HG02588 (cell line): ENCODE measurements around the gene AFDN.

Source experiments
- ATAC-seq: cut with Tn5 transposase; IDR thresholded peaks from one replicate; pipeline ENCODE4 v1.9.1; 2021; ENCODE audit warnings: mild to moderate bottlenecking, moderate library complexity; ENCODE audit not compliant: unreplicated experiment

The AFDN gene

DNA sequence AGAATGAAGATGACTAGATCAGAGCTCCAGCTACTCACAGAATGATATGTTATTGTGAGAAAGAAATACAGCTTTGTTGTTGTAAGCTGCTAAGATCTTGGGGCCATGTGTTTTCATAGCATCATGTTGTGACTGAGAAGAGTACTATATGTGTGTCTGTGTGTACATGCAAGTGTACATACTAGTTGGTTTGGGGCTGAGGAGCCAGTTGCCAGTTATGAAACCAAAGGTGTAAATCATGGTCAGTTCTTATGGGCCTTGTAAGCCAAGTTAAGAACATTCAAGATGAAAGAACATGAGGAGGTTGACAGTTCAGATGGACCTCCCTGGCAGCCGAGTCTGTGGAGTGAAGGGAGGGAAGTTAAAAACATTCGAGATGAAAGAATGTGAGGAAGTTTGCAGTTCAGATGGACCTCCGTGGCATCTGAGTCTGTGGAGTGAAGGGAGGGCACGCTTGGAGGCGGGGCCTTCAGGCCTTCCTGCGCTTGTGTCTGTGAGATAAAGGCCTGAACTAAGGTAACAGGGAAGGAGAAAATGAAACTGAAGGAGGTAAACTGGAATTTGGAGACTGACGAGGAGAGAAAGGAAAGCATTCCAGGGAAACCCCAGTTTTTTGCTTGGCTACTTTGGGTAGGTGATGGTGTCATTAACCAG is 13.9 kb downstream of the AFDN start:
- ATAC-seq = no peak

DNA sequence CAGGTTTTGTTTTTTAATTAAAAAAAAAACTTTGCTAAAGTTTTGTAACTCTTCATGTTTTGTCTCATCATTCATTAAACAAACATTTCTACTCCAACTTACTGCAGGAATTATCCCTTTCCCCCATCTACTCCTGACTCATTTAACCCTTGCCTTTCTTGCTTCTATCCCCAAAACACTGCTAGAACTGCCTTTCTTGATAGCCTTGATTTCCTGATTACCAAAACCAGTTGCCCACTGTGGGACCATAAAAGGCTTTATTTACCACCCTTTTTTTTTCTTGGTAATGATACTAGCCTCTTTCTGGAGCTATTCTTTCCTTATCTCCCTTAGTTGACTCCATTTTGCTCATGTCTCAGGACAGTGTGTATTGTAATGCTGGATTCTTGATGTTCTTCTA is 15.3 kb downstream of the AFDN start:
- ATAC-seq = no peak

DNA sequence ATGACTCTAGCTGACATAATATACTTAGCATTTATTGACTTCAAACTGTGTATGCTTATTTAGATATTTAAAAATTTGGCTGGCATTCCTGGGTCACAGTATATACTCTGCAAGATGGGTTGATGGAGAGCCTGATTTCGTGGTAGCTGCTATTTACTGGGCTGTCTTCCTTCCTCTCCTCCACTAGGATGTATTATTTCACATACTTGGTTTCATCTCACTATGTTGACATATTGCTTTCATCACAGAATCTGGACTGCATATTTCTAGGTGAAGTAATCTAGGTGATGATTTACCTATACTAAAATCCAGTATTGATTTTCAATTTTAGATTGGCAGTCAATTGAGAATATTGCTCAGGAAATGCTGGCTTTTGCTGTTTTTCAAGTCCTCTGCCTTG is 15.7 kb downstream of the AFDN start:
- ATAC-seq = no peak

DNA sequence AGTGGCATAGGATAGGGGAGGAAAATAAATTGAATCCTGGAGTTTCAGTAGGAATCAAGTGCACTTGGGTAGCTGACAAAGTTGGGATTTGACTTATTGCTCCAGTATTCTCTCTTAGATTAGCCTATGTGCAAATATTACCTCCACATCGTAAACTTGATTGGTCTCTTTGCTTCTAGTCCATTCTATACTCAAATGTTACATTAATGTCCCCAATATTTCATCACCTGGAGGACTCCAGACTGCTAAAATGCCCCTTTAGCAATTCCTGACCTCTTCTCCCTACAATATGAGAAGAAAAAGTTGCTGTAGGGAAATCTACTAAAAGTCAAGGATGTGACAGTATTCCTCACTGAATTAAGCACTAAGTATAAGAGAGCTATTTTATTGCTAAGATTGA is 16.3 kb downstream of the AFDN start:
- no peak for ATAC-seq

DNA sequence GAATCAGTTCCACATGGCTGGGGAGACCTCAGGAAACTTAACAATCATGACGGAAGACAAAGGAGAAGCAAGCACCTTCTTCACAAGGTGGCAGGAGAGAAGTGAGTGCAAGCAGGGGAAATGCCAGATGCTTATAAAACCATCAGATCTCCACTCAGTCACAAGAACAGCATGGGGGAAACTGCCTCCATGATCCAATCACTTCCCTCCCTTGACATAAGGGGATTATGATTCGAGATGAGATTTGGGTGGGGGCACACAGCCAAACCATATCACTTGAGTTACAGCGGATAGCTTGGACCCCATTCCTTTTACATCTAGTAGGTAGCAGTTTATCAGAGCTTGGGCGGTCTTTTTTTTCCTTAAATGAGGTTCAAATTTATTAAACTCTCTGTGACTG is 19.1 kb downstream of the AFDN start:
- no peak for ATAC-seq

DNA sequence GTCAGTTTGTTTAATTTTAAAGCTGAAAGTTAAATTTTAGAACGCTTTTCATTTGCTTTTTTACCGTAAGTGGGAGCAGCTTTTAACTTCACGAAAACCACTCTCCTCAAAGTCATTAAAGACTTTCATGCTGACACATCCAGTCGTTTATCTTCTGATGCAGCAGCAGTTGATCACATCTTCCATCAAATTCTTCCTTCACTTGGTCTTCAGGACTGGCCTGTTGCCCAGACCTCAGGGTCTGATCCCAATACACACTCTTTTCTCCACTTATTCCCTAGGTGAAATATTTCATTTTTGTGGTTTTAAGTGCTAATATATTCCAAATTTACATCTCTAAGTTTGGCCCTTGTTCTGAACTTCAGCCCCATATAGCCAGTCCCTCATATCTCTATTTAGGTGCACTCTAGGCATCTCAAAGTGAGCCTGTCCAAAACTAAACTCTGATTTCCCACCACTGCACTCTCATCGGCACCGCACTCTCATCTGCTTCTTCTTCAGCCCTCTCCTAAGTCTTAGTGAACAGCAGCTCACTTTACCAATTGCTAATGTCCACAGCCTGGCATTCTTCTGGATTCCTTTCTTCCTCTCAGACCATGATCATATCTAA is 20.4 kb downstream of the AFDN start:
- ATAC-seq = no peak

DNA sequence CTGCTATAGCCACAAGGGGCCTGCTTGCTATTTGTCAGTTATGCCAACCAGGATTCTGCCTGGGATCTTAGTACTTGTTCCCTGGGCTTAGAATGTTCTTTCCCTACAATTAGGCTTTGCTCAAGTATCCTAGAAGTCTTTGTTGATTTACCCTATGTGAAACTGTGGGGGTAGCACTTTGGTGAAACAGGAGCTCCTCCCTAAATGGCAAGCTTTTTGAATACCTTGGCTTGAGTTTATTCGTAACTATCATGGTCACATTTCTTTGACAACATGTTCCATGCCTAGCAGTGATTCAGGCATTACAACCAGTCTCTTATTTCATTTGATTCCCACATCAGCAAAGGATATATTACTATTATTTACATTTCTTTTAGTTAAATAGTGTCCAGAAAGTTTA is 21.2 kb downstream of the AFDN start:
- no peak for ATAC-seq

DNA sequence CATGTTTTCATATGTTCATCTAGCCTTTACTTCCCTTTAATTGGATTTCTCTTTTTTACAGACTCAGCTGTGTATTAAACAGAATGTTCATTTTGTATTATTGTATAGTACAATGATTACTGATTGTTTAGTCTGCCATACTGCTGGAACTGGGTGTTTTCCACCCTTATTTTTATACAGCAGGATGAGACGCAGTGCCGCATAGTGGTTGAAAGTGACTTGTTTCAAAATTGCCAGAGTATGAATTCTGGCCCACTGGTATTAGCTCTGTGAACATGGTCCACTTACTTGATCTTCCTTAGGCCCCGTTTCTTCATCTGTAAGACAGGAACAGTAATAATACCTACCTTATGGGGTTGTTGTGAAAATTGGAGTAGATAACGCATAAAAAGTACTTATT is 22.1 kb downstream of the AFDN start:
- no peak for ATAC-seq

DNA sequence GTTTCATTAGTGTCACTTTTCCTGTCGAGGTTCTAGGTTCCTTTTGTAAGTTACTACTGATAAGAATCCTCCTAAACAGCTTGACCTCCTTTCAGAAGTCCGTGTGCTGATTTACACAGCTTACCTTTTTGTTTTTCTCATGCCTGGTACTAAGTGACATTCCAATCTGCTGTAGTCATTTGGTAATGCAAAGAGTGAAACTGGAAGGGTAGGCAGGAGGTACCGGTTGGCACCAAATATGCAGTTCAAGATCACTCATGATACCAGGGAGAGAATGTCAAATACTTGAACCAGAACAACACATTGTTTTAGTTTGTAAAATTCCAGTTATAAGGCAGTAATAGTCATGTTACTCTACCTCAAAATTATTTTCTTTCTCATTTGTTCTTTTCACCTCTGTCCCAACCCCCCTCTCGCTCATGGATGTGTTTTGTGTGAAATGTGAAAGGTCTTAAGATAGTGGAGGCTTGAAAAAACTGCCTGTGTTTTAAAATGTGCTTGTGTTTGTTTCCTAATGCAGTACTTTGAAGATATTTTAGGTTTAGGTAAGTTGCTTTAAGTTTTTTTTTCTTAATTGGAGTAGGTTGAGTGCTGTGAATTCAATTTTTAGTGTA is 23.2 kb downstream of the AFDN start:
- no peak for ATAC-seq

DNA sequence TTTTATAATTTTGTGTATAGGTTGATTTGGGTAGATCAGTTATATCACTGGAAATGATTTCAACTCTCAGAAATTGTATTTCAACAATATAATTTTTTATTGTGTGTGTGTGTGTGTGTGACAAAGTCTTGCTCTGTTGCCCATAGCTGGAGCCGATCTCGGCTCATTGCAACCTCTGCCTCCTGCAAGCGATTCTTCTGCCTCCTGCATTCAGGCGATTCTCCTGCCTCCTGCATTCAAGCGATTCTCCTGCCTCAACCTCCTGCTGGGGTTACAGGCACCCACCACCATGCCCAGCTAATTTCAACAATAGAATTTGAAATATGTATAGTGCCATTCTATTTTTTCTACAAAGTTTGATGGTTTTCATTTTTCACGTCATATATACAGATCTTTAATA is 24.1 kb downstream of the AFDN start:
- ATAC-seq = no peak

DNA sequence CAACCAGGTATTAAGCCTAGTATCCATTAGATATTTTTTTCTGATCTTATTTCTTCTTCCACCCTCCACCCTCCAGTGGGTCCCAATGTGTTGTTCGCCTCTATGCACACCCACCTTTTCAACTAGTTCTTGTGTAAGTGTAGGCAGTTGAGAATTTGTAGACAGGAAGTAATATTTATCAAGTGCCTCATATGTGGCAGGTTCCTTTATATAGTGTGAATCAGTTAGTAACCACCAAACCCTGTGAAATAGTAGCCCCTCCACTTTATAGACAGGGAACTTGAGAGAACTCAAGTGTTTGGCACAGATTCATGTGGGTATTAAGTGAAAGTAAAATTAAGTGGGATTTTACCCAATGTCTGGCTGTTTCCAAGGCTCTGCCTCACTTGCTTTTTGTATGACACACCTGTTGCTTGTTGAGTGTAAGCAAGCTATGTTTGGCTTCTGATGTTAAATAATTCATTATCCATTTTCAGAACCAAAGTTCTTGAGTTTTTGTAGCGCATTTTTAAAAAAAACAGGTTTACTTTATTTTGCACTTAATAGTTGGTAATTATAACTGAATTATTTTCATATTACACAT is 24.8 kb downstream of the AFDN start:
- ATAC-seq = no peak

DNA sequence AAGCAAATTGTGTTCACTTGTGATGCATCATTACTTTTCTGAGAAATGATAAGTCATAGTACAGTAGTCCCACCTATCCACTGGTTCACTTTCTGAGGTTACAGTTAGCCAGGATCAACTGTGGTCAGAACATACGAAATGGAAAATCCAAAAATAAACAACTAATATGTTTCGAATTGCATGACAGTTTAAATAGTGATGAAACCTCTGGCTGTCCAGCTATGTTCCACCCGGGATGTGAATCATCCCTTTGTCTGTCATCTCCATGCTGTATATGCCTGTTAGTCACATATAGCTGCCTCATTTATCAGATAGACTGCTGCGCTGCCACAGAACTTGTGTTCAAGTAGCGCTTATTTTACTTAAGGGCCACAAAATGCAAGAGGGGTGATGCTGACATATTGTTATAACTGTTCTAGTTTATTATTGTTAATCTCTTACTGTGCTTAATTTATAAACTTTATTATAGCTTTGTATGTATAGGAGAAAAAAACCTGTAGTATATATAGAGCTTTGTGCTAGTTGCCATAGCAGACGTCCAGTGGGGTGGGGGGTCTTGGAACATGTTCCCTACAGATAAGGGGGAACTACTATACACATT is 29.2 kb downstream of the AFDN start:
- no peak for ATAC-seq

DNA sequence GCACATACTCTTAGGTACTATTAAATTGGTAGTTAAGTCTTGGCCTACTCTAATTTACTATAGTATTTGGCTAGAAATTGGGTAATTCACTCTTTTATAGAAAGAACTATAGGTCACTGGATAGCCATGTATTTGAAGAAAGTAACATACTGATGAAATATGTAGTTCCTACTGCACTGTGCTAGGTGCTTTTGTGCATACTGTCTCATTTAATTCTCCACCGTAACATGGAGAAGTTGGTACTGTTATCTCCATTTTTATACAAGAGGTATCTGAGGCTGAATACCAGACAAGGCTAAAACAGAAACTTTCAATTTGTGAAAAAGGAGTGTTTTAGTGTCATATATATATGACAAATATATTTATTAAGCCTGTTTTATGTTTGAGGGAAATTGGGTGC is 29.8 kb downstream of the AFDN start:
- ATAC-seq = no peak

DNA sequence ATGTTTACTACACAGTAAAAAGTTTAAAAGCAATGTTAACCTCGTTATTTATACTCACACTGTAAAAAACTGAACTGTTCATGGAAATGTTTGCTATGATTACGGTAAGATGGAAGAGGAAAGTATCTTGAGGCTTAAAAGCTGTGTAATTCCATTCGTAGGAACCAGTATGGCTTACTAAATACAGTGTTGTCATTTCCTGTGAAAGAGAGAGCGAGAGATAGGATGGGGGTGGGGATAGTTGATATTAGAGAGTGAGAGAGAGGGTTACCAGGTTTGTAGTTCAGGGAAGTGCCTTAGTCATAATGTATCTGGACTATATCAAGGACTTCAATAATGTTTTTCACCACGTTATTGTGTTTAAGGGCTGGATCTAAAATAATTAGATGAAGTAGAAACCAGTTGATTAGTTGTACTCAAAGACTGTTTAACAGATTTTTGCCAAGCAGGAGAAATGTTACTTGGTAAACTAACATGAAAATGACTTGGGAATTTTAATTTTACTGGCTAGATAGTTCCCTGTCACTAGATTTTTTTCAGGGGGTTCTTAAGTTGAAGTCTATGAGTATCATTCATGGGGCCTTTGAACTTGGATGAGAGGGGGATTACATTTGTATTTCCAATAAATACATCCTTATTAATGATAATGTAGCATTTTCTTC is 30.4 kb downstream of the AFDN start:
- ATAC-seq = no peak

DNA sequence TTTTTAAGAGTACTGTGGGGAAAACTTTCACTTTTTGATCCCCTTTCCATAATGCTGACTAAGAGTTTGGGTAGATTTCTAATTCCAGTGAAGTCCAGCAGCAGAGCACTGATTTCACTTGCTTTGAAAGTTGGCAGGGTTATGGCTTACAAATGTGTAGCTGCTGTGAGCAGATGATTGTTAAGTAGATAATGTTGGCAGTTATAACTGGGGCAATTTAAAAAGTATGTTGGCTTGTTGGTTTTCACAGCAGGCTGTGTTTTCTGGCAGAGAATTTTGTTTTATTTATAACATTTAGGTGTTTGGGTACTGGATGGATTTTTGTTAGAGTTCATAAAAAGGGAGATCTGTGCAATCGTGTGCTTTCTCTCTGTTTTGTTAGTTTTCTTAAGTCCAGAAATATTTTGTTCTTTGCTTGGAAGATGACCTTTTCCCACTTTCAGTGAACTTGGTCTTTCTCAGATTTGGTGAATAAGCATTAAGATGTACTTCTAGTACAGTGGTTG is 31.4 kb downstream of the AFDN start:
- no peak for ATAC-seq

DNA sequence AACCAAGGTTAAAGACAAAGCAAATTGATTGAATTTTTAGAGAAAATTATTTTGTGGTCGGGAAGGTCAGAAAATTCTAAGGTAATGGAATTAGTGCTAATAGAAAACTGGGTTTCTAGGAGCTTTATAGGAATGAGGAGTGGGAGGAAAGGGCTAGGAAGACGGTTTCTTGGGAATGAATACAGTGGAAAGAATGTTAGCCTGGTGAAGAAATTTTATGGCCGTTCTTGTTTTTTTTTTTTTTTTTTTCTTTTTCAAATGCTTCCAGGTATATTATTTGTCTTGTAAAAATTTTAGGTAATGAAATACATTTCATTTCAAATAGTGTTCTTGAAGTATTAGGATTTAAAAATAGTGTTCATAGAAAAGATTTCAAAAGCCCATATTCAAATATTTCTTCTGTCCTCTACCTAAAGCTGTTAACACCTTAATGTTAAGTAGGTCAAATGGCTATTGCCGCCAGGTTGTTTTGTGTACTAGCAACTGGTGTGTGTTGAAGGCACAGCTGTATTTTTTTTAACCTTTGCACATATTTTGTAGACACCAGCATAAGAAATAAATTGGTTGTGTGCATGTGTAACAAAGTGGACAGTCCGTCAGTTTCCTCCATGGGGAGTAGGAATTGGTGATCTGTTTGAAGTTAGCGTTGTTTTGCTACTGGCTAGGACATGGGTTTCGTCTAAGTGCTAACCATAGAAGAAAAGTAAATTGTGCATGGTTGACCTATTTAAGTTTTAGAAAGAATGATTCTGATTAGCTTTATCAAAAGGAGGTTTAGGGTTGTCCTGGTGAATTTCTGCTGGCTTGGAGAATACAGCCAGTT is 32.3 kb downstream of the AFDN start:
- ATAC-seq = no peak

DNA sequence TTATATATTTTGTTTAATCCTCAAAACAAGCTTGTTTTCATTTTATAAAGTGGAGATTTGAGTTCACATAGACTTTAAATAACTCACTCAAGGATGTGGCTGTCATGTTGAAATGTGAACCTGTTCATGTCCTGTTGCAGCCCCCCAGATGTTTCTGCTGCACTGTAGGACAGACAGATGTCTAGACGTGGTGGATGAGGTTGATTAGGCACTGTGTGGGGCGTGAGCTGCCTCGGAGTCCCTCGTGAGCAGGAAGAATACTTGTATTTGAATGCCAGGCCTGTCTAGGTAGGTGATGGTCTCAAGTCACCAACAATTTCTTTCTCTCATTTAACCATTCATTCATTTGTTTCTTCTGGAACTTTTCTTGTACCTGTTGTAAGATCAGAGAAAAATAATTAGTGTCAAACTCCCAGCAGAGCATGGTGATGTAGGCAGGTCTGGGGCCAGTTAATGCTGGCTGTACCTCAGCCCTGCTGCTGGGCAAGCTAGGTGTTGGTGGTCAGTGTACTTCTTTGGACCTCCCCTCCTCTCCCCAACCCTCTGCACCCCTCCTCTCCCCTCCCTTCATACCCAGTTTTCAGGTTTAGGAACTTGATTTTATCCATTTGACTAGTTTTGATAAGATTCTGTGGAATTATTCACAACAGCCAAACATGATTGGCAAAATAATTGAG is 34.0 kb downstream of the AFDN start:
- no peak for ATAC-seq

DNA sequence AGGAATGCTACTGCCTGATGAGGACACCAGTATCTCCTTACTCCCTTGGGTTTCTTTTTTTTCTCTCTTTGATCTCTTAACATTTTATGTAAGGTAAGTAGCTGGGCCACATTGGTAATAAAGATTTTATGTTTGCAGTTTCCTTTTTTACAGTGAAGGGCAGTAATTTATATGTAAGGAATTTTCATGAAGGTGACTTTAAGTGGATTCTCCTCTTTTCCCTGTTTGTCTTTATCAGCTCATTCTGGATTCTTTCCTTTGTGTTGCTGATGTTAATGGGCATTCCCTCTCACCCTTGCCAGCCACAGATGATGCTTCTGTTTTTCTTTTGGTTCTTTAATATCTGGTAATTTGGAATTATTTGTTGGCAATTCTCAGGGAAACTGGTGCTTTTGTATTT is 34.7 kb downstream of the AFDN start:
- no peak for ATAC-seq

DNA sequence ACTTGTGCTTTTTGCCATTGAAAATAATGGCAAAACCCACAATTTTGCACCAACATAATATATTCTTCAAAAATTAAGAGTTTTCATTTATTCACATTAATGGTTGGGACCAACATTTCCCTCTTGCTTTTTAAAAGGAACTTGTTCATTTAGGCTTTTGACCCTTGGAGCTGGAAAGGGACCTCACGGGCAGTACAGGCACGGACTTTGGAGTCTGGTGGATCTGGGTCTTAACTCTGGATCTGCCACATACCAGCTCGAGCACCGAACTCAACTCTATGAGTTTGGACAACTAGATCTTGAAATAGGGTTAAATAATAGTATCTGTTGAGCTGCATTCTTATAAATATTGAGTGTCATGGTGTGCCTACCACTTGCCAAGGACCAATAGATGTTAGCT is 37.2 kb downstream of the AFDN start:
- no peak for ATAC-seq

DNA sequence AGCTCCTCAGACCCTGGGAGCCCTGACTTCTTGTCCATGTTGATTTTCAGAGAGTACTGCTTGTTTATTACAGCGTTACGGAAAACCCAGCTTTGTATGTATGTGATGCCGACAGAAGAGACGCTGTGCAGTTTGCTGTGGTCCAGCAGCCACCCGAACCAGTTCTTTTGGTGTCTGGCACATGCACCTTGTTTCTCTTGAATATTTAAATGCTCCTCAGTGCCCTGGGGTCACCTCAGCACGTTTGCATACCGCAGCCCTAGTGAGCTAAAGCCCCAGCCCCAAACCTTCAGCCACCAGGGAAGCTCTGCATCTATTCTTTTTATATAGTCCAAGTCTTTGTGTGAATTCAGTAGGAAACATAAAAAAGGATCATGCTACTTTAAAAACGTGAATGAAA is 39.9 kb downstream of the AFDN start:
- no peak for ATAC-seq
